Mesenchymal stem cell (in vitro differentiated cells and primary cell): ENCODE results near the gene NUCKS1.

Source experiments
- DNase-seq: peaks from one replicate; pipeline ENCODE4 v3.0.0-alpha.2; 2013
- H2AFZ ChIP-seq: one replicate; pipeline ENCODE4 v1.6.1; 2013; ENCODE audit warnings: low read depth, mild to moderate bottlenecking, control low read depth, inconsistent platforms, low read length, moderate library complexity
- H2AK5ac ChIP-seq: 2 replicates; pipeline ENCODE4 v1.6.1; 2013; ENCODE audit warnings: low read length, moderate library complexity, mild to moderate bottlenecking, inconsistent platforms; ENCODE audit not compliant: severe bottlenecking
- H2BK120ac ChIP-seq: one replicate; pipeline ENCODE4 v1.6.1; 2013; ENCODE audit warnings: low read depth, mild to moderate bottlenecking, inconsistent platforms, low read length, moderate library complexity
- H2BK12ac ChIP-seq, 2 experiments: one replicate each; pipeline ENCODE4 v1.6.1; 2013; ENCODE audit warnings: inconsistent platforms in 2 of 2, low read length in 2 of 2, mild to moderate bottlenecking in 2 of 2, moderate library complexity in 2 of 2, control low read depth in 1 of 2
- H2BK15ac ChIP-seq: one replicate; pipeline ENCODE4 v1.6.1; 2013; ENCODE audit warnings: mild to moderate bottlenecking, low read depth, inconsistent platforms; ENCODE audit not compliant: poor library complexity, severe bottlenecking
- H2BK5ac ChIP-seq: 2 replicates; pipeline ENCODE4 v1.6.1; 2013; ENCODE audit warnings: low read depth, mild to moderate bottlenecking, low read length, control low read depth, inconsistent platforms; ENCODE audit not compliant: poor library complexity, severe bottlenecking
- H3K14ac ChIP-seq, 2 experiments: one replicate each; pipeline ENCODE4 v1.6.1; 2013; ENCODE audit warnings: inconsistent platforms in 2 of 2, low read length in 2 of 2, control low read depth in 1 of 2, mild to moderate bottlenecking in 1 of 2, moderate library complexity in 1 of 2
- H3K18ac ChIP-seq, 2 experiments: one replicate each; pipeline ENCODE4 v1.6.1; 2013; ENCODE audit warnings: inconsistent platforms in 2 of 2, low read length in 2 of 2, control low read depth in 1 of 2, low read depth in 1 of 2, mild to moderate bottlenecking in 1 of 2
- H3K23ac ChIP-seq, 2 experiments: one replicate each; pipeline ENCODE4 v1.6.1; 2013; ENCODE audit warnings: inconsistent platforms in 2 of 2, low read length in 2 of 2, mild to moderate bottlenecking in 2 of 2, moderate library complexity in 2 of 2, control low read depth in 1 of 2
- H3K27ac ChIP-seq: 2 replicates; pipeline ENCODE4 v1.5.1; 2013; ENCODE audit warnings: mild to moderate bottlenecking, moderate library complexity, low read length, control low read depth, inconsistent platforms; ENCODE audit not compliant: poor library complexity, severe bottlenecking
- H3K27me3 ChIP-seq, 2 experiments: 2 replicates each; pipeline versions ENCODE4 v1.6.1 to v1.7.0; 2013; ENCODE audit warnings: low read length in 2 of 2, mild to moderate bottlenecking in 2 of 2, moderate library complexity in 2 of 2, control low read depth in 1 of 2, inconsistent platforms in 1 of 2; ENCODE audit not compliant: control insufficient read depth in 1 of 2, insufficient read depth in 1 of 2
- H3K36me3 ChIP-seq, 2 experiments: 2 replicates each; pipeline versions ENCODE4 v1.6.1 to v1.7.0; 2013; ENCODE audit warnings: low read length in 2 of 2, control low read depth in 1 of 2, inconsistent platforms in 1 of 2, low read depth in 1 of 2, mild to moderate bottlenecking in 1 of 2; ENCODE audit not compliant: insufficient read depth in 2 of 2, control insufficient read depth in 1 of 2
- H3K4ac ChIP-seq, 2 experiments: one replicate each; pipeline ENCODE4 v1.6.1; 2013; ENCODE audit warnings: inconsistent platforms in 2 of 2, low read length in 2 of 2, mild to moderate bottlenecking in 2 of 2, moderate library complexity in 2 of 2, control low read depth in 1 of 2, low read depth in 1 of 2
- H3K4me1 ChIP-seq: 2 replicates; pipeline ENCODE4 v1.6.1; 2013; ENCODE audit warnings: low read depth, low read length, control low read depth; ENCODE audit not compliant: control insufficient read depth, insufficient read depth
- H3K4me2 ChIP-seq: 2 replicates; pipeline ENCODE4 v1.6.1; 2013; ENCODE audit warnings: low read length, mild to moderate bottlenecking, inconsistent platforms; ENCODE audit not compliant: poor library complexity, severe bottlenecking
- H3K4me3 ChIP-seq, 2 experiments: 2 replicates each; pipeline versions ENCODE4 v1.5.1 to v1.7.0; 2013; ENCODE audit warnings: low read length in 2 of 2, mild to moderate bottlenecking in 2 of 2, control low read depth in 1 of 2, low read depth in 1 of 2; ENCODE audit not compliant: insufficient read depth in 1 of 2
- H3K79me1 ChIP-seq: replicated peaks from 2 replicates; pipeline ENCODE4 v1.6.1; 2013; ENCODE audit warnings: mild to moderate bottlenecking, control low read depth, low read length, inconsistent platforms; ENCODE audit not compliant: poor library complexity, severe bottlenecking
- H3K9ac ChIP-seq: 2 replicates; pipeline ENCODE4 v1.7.0; 2013; ENCODE audit warnings: mild to moderate bottlenecking, low read length, moderate library complexity
- H3K9me3 ChIP-seq: 2 replicates; pipeline ENCODE4 v1.7.0; 2013; ENCODE audit warnings: mild to moderate bottlenecking, low read length; ENCODE audit not compliant: control insufficient read depth
- H4K8ac ChIP-seq: one replicate; pipeline ENCODE4 v1.6.1; 2013; ENCODE audit warnings: inconsistent platforms, mild to moderate bottlenecking, low read length, moderate library complexity
- H4K91ac ChIP-seq: one replicate; pipeline ENCODE4 v1.6.1; 2013; ENCODE audit warnings: mild to moderate bottlenecking, low read length, inconsistent platforms
- WGBS: methylation state at CpG from one replicate; pipeline ENCODE4 v1.1.7; 2013; ENCODE audit warnings: mixed read lengths; 5-methylcytosine and 5-hydroxymethylcytosine counted together

The NUCKS1 gene

GRCh38 chr1:205775015-205775716, 25.2 kb upstream of the NUCKS1 start, which contains the start of gene RAB29:
Gene RAB29, minus strand, starts transcription at chr1:205775482. Its CDS starts 526 bp downstream, at chr1:205774956.
- peak within 1 kb of the TSS; percentile 75 to 91 for H3K4me3 ChIP-seq
- peak within 1 kb of the TSS; percentile 42 for H2BK120ac ChIP-seq
- DNase-seq, result peak; percentile 86
- peak within 1 kb of the TSS; percentile 52 to 84 for H3K4ac ChIP-seq
- H3K23ac ChIP-seq, result peak within 1 kb of the TSS in 1 of 2 experiments; percentile 34
- peak within 1 kb of the TSS in 1 of 2 experiments; percentile 61 for H3K14ac ChIP-seq
- H3K27me3 ChIP-seq, result no peaks in the 10 kb centered on the region
- H2BK12ac ChIP-seq, result no peak within 1 kb of the TSS
- peak within 1 kb of the TSS; percentile 84 for H3K4me2 ChIP-seq
- H3K27ac ChIP-seq, result no peak within 1 kb of the TSS
- H3K9ac ChIP-seq, result peak within 1 kb of the TSS; percentile 89
- no peak within 1 kb of the TSS for H2BK5ac ChIP-seq
- H3K79me1 ChIP-seq, result peaks cover 5% of the 10 kb centered on the region
- H3K9me3 ChIP-seq, result no peaks in the 10 kb centered on the region
- H3K4me1 ChIP-seq, result peaks cover 5% of the 10 kb centered on the region
- peaks cover 0 to 15% of the 10 kb centered on the region in 2 experiments for H3K36me3 ChIP-seq
- no peak within 1 kb of the TSS for H2BK15ac ChIP-seq
- no peak within 1 kb of the TSS for H4K8ac ChIP-seq
- peak within 1 kb of the TSS; percentile 11 for H4K91ac ChIP-seq
- peak within 1 kb of the TSS in 1 of 2 experiments; percentile 40 for H3K18ac ChIP-seq
- under 1% methylated on average over 24 of the region's 40 CpGs for WGBS
- no peak within 1 kb of the TSS for H2AK5ac ChIP-seq
- H2AFZ ChIP-seq, result peak within 1 kb of the TSS; percentile 95

GRCh38 chr1:205774198-205775014, 24.4 kb upstream of the NUCKS1 start:
- Histone ChIP-seq H3K18ac (peak overlapping the region in 1 of 2 experiments; percentile 40), H2AK5ac (no peak overlapping the region), H4K8ac (no peak overlapping the region), H3K14ac (no peak overlapping the region), H4K91ac (no peak overlapping the region), H2AFZ (peak overlapping the region; percentile 95), H3K79me1 (peaks cover 5% of the 10 kb centered on the region), H3K36me3 (peaks cover 2 to 23% of the 10 kb centered on the region in 2 experiments), H3K4me1 (peaks cover 5% of the 10 kb centered on the region), H3K27ac (no peak overlapping the region), H2BK15ac (no peak overlapping the region), H3K23ac (no peak overlapping the region), H3K4me3 (peak overlapping the region; percentile 75 to 91), H2BK120ac (no peak overlapping the region), H2BK12ac (no peak overlapping the region), H3K9ac (peak overlapping the region; percentile 89), H3K4ac (peak overlapping the region; percentile 52 to 84), H3K9me3 (no peaks in the 10 kb centered on the region), H3K27me3 (no peaks in the 10 kb centered on the region), H3K4me2 (peak overlapping the region; percentile 84), H2BK5ac (no peak overlapping the region)
- WGBS, result 16% methylated on average over 33 of the region's 36 CpGs
- peak; percentile 42 for DNase-seq

GRCh38 chr1:205772607-205773032, 22.6 kb upstream of the NUCKS1 start:
- Histone ChIP-seq H3K4me2 (no peak overlapping the region), H3K4me1 (peaks cover 5% of the 10 kb centered on the region), H3K4me3 (no peak overlapping the region), H3K27ac (no peak overlapping the region), H4K8ac (no peak overlapping the region), H2BK120ac (no peak overlapping the region), H3K27me3 (no peaks in the 10 kb centered on the region), H3K79me1 (peaks cover 5% of the 10 kb centered on the region), H2BK5ac (no peak overlapping the region), H3K4ac (no peak overlapping the region), H3K9ac (no peak overlapping the region), H2AK5ac (no peak overlapping the region), H2BK15ac (no peak overlapping the region), H4K91ac (no peak overlapping the region), H3K14ac (no peak overlapping the region), H2BK12ac (no peak overlapping the region), H3K18ac (no peak overlapping the region), H3K9me3 (no peaks in the 10 kb centered on the region), H3K36me3 (peaks cover 3 to 36% of the 10 kb centered on the region in 2 experiments), H2AFZ (no peak overlapping the region), H3K23ac (no peak overlapping the region)
- peak; percentile 16 for DNase-seq
- no CpG with 5 or more reads among the region's 2 CpGs for WGBS

GRCh38 chr1:205770618-205771017, 20.6 kb upstream of the NUCKS1 start:
- Histone ChIP-seq H2BK15ac (no peak overlapping the region), H3K36me3 (peaks cover 3 to 42% of the 10 kb centered on the region in 2 experiments), H2BK5ac (no peak overlapping the region), H2AK5ac (no peak overlapping the region), H2BK12ac (no peak overlapping the region), H3K27ac (no peak overlapping the region), H2BK120ac (no peak overlapping the region), H3K4me1 (peaks cover 8% of the 10 kb centered on the region), H3K4me3 (no peak overlapping the region), H2AFZ (no peak overlapping the region), H3K9me3 (no peaks in the 10 kb centered on the region), H3K79me1 (peaks cover 6% of the 10 kb centered on the region), H3K27me3 (no peaks in the 10 kb centered on the region), H3K23ac (no peak overlapping the region), H4K8ac (no peak overlapping the region), H3K14ac (no peak overlapping the region), H3K4me2 (no peak overlapping the region), H3K4ac (no peak overlapping the region), H3K18ac (no peak overlapping the region), H4K91ac (no peak overlapping the region), H3K9ac (no peak overlapping the region)
- WGBS, result 100% methylated on average over 4 of the region's 4 CpGs
- DNase-seq, result no peak
